22Rv1 (cell line): ENCODE results near the gene SCG3.

Experiments
- CTCF ChIP-seq: fragments of 450-650 bp; IDR thresholded peaks from 2 replicates; pipeline ENCODE4 v1.5.1; 2017; ENCODE audit warnings: mild to moderate bottlenecking
- ZFX ChIP-seq: fragments of 450-650 bp; IDR thresholded peaks from 2 replicates; pipeline ENCODE4 v1.6.1; 2017; ENCODE audit warnings: antibody characterized with exemption, borderline replicate concordance

GRCh38 chr15:51732646-51733045 is 51.3 kb downstream of the SCG3 start:
- TF ChIP-seq CTCF, result no peak
- no peak for TF ChIP-seq ZFX
